ENCODE data around the gene ZNF561.

DNA sequence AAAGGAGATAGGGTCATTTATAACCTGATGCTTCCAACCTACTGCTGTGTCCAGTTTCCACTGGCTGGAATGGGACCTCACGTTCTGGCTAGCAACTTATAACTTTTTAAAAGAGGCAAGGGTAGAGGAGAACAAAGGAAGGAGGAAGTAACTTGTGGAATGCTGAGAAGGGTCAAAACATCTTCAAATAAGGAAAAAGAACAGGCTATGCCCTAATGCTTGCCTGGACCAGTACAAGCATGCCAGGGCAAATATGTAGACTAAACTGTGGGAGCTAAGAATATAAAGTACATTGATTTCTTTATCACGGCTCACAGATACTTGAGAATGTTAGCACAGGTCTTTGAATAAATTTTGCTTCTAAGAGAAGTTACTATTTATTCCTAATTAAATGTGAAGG, 1.5 kb upstream of the ZNF561 start:
- TF ChIP-seq CTCF (IDR thresholded peaks at IDR 0.05) (no peak), POLR2A (IDR thresholded peaks at IDR 0.05; ENCODE audit: low read depth) (no peak)
